ENCODE measurements around the gene PTGER3.

GRCh38 chr1:71087713-71088112, 40.1 kb upstream of the PTGER3 start:
- TF ChIP-seq GATA1 (IDR thresholded peaks at IDR 0.05; ENCODE audit: low read depth, low read length) (no peak), POLR2A (IDR thresholded peaks at IDR 0.05; ENCODE audit: low read length) (no peak)

Measured in erythroblast (primary cell).